CD4-positive, alpha-beta T cell treated with Interleukin-15 for 1 hour (primary cell): Measurements from ENCODE around the gene NUDT5.

Source experiments
- DNase-seq: peaks from one replicate; pipeline ENCODE4 v3.0.0-alpha.2; 2020

Gene NUDT5

DNA sequence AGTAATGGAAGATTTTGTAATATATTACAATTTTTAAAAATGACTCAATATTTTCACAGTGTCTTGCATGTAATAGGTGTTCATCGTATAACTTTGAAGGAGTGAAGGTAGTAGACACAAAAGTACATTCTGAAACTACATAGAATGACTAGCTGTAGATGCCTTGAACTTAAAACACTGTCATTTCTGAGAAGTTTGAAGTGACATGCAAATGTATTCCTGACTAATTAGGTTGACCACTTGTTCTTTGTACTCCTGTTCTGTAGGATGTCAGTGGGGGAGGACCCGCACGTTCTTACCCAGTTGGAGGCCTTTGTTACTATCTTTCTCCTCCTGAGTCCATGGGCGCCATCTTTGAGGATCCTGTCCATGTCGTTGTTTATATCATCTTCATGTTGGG is 35.0 kb downstream of the NUDT5 start:
- no peak for DNase-seq

DNA sequence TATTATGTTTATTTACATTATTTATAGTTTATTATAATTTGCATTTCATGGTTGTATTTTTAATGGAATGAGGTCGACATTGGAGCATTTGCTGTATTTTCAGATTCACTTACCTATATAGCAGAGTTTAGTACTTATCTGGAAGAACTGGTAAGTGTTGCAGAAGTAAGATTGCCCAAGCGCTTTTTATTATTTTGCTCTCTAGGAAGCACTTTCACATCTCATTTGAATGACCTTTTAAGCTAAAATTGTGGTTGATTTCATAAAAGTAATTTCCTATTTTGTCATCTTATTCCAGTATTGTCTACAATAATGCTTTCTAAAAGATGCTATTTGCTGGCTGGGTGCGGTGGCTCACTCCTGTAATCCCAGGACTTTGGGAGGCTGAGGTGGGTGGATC is 37.6 kb downstream of the NUDT5 start:
- DNase-seq, result no peak

- no peak for DNase-seq
Measured at GRCh38 chr10:12156367-12157123, 39.1 kb downstream of the NUDT5 start.

DNA sequence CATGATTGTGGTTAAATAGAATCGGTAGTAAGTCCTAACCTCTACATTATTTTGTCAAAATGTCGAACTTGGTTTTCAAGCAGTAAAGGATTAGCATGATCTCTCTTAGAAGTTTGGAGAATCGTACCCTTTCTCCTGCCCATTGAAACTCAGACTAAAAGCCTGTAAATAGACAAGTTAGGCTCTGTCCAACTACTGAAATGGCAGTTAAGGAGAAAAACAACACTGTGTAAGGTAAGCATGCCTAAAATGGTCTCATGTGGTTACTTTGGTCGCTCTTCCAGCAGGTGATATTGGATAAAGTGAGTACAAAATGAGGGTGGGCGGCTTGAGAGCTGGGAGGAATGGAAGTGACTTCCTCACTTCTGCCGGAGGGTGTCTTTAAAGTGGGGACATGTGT is 41.2 kb downstream of the NUDT5 start:
- DNase-seq, result no peak

GRCh38 chr10:12150163-12150562 is 45.5 kb downstream of the NUDT5 start:
- DNase-seq, result no peak

DNA sequence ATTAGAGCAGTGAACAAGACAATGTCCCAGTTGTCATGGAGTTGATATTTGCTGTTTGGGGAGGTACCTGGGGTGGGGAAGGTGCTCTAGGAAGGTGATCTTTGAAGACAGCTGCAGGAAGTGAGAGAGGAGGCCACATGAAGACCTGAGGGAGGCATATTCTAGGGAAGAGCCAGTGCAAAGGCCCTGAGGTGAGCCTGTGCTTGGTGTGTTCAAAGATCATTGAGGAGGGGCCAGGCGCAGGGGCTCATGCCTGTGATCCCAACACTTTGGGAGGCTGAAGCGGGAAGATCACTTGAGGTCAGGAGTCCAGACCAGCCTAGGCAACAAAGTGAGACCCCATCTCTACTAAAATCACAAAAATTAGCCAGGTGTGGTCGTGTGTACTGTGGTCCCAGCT is 51.2 kb downstream of the NUDT5 start:
- DNase-seq, result no peak

GRCh38 chr10:12140038-12140437 is 55.7 kb downstream of the NUDT5 start:
- no peak for DNase-seq

DNA sequence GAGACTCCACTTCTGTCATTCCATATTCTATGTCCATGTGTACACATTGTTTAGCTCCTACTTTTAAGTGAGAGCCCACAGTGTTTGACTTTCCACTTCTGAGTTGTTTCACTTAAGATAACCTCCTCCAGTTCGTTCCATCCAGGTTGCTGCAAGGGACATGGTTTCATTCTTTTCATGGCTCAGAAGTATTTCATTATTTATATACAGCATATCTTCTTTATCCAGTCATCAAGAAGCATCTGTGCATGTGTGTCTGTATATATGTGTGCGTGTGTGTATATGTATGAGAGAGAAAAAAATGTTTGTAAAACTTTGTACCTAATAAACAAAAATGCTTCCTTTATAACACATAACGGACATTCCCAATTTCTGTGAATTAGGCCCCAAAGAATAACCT is 60.1 kb downstream of the NUDT5 start:
- no peak for DNase-seq

- DNase-seq, result peak; percentile 46
Measured at GRCh38 chr10:12130237-12130872, 65.3 kb downstream of the NUDT5 start.

DNA sequence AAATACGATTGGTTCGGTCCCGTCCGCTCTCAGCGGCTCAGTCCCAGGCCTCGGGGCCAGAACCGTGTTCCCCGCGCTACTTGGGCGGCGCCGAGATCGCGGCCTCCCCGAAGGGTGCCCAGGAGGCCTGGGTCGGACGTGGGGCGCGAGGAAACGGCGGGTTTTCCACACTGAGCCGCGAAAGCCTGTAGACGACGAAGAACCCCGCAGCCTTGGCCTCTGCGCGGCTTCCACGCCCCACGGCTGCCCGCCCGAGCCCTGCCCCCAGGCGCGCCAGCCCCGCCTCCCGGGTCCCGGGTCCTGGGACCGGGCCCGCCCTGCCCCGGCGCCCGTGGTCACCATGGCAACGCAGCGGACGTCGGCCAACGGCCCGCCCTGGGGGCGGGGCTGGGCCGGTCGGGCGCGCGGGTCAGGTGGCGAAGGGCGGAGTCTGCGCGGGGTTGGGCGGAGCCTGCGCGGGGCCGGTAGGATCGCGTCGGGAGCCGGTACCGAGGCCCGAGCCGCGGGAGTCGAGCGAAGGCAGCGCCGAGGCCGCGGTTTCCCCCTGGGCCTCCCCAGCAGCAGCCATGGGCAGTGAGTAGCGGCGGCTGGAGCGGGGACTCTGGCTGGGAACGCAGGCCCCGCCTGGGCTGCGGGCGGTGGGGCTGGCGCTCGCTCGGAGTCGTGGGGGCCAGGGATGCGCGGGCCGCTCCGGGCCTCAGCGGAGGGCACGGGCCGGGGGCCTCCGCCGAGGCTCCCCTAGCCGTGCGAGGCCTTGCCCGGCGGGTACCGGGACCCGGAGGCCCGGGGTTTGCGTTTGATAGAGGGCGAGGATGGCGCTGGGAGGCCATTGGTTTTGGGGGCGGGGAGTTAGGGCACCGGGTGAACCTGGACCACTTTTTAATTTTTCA is 66.2 kb downstream of the NUDT5 start, which contains the start of gene SEC61A2:
Gene SEC61A2 (plus strand): TSS at position 456 of the 890 bp plus-strand sequence. CDS start 111 bp downstream, at position 567.
- peak; percentile 96 for DNase-seq

DNA sequence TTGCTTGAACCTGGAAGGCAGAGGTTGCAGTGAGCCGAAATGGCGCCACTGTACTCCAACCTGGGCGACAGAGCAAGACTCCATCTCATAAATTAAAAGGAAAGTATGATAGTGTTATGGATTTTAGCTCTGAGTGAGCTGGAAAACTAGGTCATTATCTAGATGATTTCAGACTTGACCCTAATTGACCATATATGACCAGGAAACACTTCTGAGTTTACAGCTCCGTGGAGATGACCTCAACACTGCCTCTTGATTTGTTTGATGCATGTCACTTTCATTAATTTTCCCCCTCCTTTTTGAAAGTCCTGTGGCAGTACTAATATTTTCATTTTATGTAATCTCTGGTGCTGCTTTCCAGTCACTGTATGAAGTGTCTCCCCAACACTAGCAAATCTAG is 74.0 kb downstream of the NUDT5 start:
- DNase-seq, result no peak
